ENCODE measurements around the gene KIAA0408.

Gene KIAA0408

GRCh38 chr6:127482325-127482724 lies 23.1 kb upstream of the KIAA0408 start:
- no peak for DNase-seq (ENCODE audit: low read depth, low spot score)
- no CpG with 5 or more reads among the region's 2 CpGs for WGBS (ENCODE audit: insufficient coverage, insufficient read length)
- Histone ChIP-seq H3K27me3 (ENCODE audit: control insufficient read depth, insufficient read depth, low read length) (no peaks in the 10 kb centered on the region), H3K4me3 (ENCODE audit: low read length) (no peak overlapping the region), H3K27ac (ENCODE audit: low read length) (no peak overlapping the region), H3K9me3 (ENCODE audit: control insufficient read depth, insufficient read depth, low read length) (no peaks in the 10 kb centered on the region), H3K4me1 (ENCODE audit: control insufficient read depth, insufficient read depth, low read length) (peaks cover 6% of the 10 kb centered on the region; the same call in 1 of the 2 replicates), H3K36me3 (ENCODE audit: control insufficient read depth, insufficient read depth, low read length) (no peaks in the 10 kb centered on the region)

GRCh38 chr6:127481628-127482027 lies 22.4 kb upstream of the KIAA0408 start:
- Histone ChIP-seq H3K4me3 (ENCODE audit: low read length) (no peak overlapping the region), H3K27me3 (ENCODE audit: control insufficient read depth, insufficient read depth, low read length) (no peaks in the 10 kb centered on the region), H3K36me3 (ENCODE audit: control insufficient read depth, insufficient read depth, low read length) (no peaks in the 10 kb centered on the region), H3K4me1 (ENCODE audit: control insufficient read depth, insufficient read depth, low read length) (peaks cover 4% of the 10 kb centered on the region; the same call in 1 of the 2 replicates), H3K27ac (ENCODE audit: low read length) (no peak overlapping the region), H3K9me3 (ENCODE audit: control insufficient read depth, insufficient read depth, low read length) (no peaks in the 10 kb centered on the region)
- DNase-seq (ENCODE audit: low read depth, low spot score), result no peak
- WGBS (ENCODE audit: insufficient coverage, insufficient read length), result no CpG with 5 or more reads among the region's 4 CpGs

- no peak for DNase-seq (ENCODE audit: low read depth, low spot score)
- Histone ChIP-seq H3K36me3 (ENCODE audit: control insufficient read depth, insufficient read depth, low read length) (no peaks in the 10 kb centered on the region), H3K9me3 (ENCODE audit: control insufficient read depth, insufficient read depth, low read length) (no peaks in the 10 kb centered on the region), H3K27me3 (ENCODE audit: control insufficient read depth, insufficient read depth, low read length) (no peaks in the 10 kb centered on the region), H3K4me3 (ENCODE audit: low read length) (no peak overlapping the region), H3K27ac (ENCODE audit: low read length) (no peak overlapping the region), H3K4me1 (ENCODE audit: control insufficient read depth, insufficient read depth, low read length) (peaks cover 3% of the 10 kb centered on the region; the same call in 1 of the 2 replicates)
- no CpG with 5 or more reads among the region's 2 CpGs for WGBS (ENCODE audit: insufficient coverage, insufficient read length)
Measured at GRCh38 chr6:127481111-127481510, 21.9 kb upstream of the KIAA0408 start.

- WGBS (ENCODE audit: insufficient coverage, insufficient read length), result no CpG with 5 or more reads among the region's 1 CpG
- H3K27me3 ChIP-seq (ENCODE audit: control insufficient read depth, insufficient read depth, low read length), result no peaks in the 10 kb centered on the region
- no peak for DNase-seq (ENCODE audit: low read depth, low spot score)
- no peak overlapping the region for H3K27ac ChIP-seq (ENCODE audit: low read length)
- H3K4me3 ChIP-seq (ENCODE audit: low read length), result no peak overlapping the region
- 0 out of 2 replicates have a peak, but pooled peaks cover 2% of the 10 kb centered on the region for H3K4me1 ChIP-seq (ENCODE audit: control insufficient read depth, insufficient read depth, low read length)
- H3K9me3 ChIP-seq (ENCODE audit: control insufficient read depth, insufficient read depth, low read length), result no peaks in the 10 kb centered on the region
- H3K36me3 ChIP-seq (ENCODE audit: control insufficient read depth, insufficient read depth, low read length), result peaks cover 9% of the 10 kb centered on the region
Measured at GRCh38 chr6:127477658-127478057, 18.5 kb upstream of the KIAA0408 start.

GRCh38 chr6:127475823-127476176 lies 16.6 kb upstream of the KIAA0408 start:
- H3K9me3 ChIP-seq (ENCODE audit: control insufficient read depth, insufficient read depth, low read length), result no peaks in the 10 kb centered on the region
- no peak for DNase-seq (ENCODE audit: low read depth, low spot score)
- H3K4me1 ChIP-seq (ENCODE audit: control insufficient read depth, insufficient read depth, low read length), result no peaks in the 10 kb centered on the region
- no peak overlapping the region for H3K4me3 ChIP-seq (ENCODE audit: low read length)
- H3K36me3 ChIP-seq (ENCODE audit: control insufficient read depth, insufficient read depth, low read length), result peaks cover 9% of the 10 kb centered on the region
- no CpG with 5 or more reads among the region's 34 CpGs for WGBS (ENCODE audit: insufficient coverage, insufficient read length)
- H3K27ac ChIP-seq (ENCODE audit: low read length), result no peak overlapping the region
- no peaks in the 10 kb centered on the region for H3K27me3 ChIP-seq (ENCODE audit: control insufficient read depth, insufficient read depth, low read length)

GRCh38 chr6:127475135-127475822 lies 16.1 kb upstream of the KIAA0408 start:
- Histone ChIP-seq H3K27me3 (ENCODE audit: control insufficient read depth, insufficient read depth, low read length) (no peaks in the 10 kb centered on the region), H3K36me3 (ENCODE audit: control insufficient read depth, insufficient read depth, low read length) (peaks cover 9% of the 10 kb centered on the region), H3K9me3 (ENCODE audit: control insufficient read depth, insufficient read depth, low read length) (no peaks in the 10 kb centered on the region), H3K4me3 (ENCODE audit: low read length) (no peak overlapping the region), H3K27ac (ENCODE audit: low read length) (no peak overlapping the region), H3K4me1 (ENCODE audit: control insufficient read depth, insufficient read depth, low read length) (no peaks in the 10 kb centered on the region)
- WGBS (ENCODE audit: insufficient coverage, insufficient read length), result no CpG with 5 or more reads among the region's 87 CpGs
- no peak for DNase-seq (ENCODE audit: low read depth, low spot score)

GRCh38 chr6:127471379-127472255 lies 12.4 kb upstream of the KIAA0408 start:
- no peak for DNase-seq (ENCODE audit: low read depth, low spot score)
- no peaks in the 10 kb centered on the region for H3K4me1 ChIP-seq (ENCODE audit: control insufficient read depth, insufficient read depth, low read length)
- H3K36me3 ChIP-seq (ENCODE audit: control insufficient read depth, insufficient read depth, low read length), result peaks cover 9% of the 10 kb centered on the region

GRCh38 chr6:127468936-127469335 lies 9.7 kb upstream of the KIAA0408 start:
- Histone ChIP-seq H3K27ac (ENCODE audit: low read length) (no peak overlapping the region), H3K9me3 (ENCODE audit: control insufficient read depth, insufficient read depth, low read length) (no peaks in the 10 kb centered on the region), H3K27me3 (ENCODE audit: control insufficient read depth, insufficient read depth, low read length) (no peaks in the 10 kb centered on the region), H3K4me3 (ENCODE audit: low read length) (no peak overlapping the region), H3K36me3 (ENCODE audit: control insufficient read depth, insufficient read depth, low read length) (no peaks in the 10 kb centered on the region; the same call in 1 of the 2 replicates), H3K4me1 (ENCODE audit: control insufficient read depth, insufficient read depth, low read length) (no peaks in the 10 kb centered on the region)
- no peak for DNase-seq (ENCODE audit: low read depth, low spot score)
- no CpG with 5 or more reads among the region's 2 CpGs for WGBS (ENCODE audit: insufficient coverage, insufficient read length)

More at GRCh38 chr6:127471379-127472255, 12.4 kb upstream of the KIAA0408 start:
- WGBS (ENCODE audit: insufficient coverage, insufficient read length), result 100% methylated on average over 1 of the region's 5 CpGs
- no peak overlapping the region for H3K4me3 ChIP-seq (ENCODE audit: low read length)
- no peaks in the 10 kb centered on the region for H3K27me3 ChIP-seq (ENCODE audit: control insufficient read depth, insufficient read depth, low read length)
- no peaks in the 10 kb centered on the region for H3K9me3 ChIP-seq (ENCODE audit: control insufficient read depth, insufficient read depth, low read length)
- H3K27ac ChIP-seq (ENCODE audit: low read length), result no peak overlapping the region

GRCh38 chr6:127466416-127466815 lies 7.2 kb upstream of the KIAA0408 start:
- no peak overlapping the region for H3K27ac ChIP-seq (ENCODE audit: low read length)

GRCh38 chr6:127464881-127465459 lies 5.8 kb upstream of the KIAA0408 start:
- no peaks in the 10 kb centered on the region for H3K9me3 ChIP-seq (ENCODE audit: control insufficient read depth, insufficient read depth, low read length)
- peak; percentile 54 for DNase-seq (ENCODE audit: low read depth, low spot score)
- no peak overlapping the region for H3K4me3 ChIP-seq (ENCODE audit: low read length)
- no peaks in the 10 kb centered on the region for H3K4me1 ChIP-seq (ENCODE audit: control insufficient read depth, insufficient read depth, low read length)
- no peaks in the 10 kb centered on the region for H3K27me3 ChIP-seq (ENCODE audit: control insufficient read depth, insufficient read depth, low read length)
- no CpG with 5 or more reads among the region's 3 CpGs for WGBS (ENCODE audit: insufficient coverage, insufficient read length)
- H3K36me3 ChIP-seq (ENCODE audit: control insufficient read depth, insufficient read depth, low read length), result no peaks in the 10 kb centered on the region; the same call in 1 of the 2 replicates
- H3K27ac ChIP-seq (ENCODE audit: low read length), result no peak overlapping the region

More at GRCh38 chr6:127466416-127466815, 7.2 kb upstream of the KIAA0408 start:
- Histone ChIP-seq H3K27me3 (ENCODE audit: control insufficient read depth, insufficient read depth, low read length) (no peaks in the 10 kb centered on the region), H3K9me3 (ENCODE audit: control insufficient read depth, insufficient read depth, low read length) (no peaks in the 10 kb centered on the region), H3K4me3 (ENCODE audit: low read length) (no peak overlapping the region), H3K36me3 (ENCODE audit: control insufficient read depth, insufficient read depth, low read length) (no peaks in the 10 kb centered on the region; the same call in 1 of the 2 replicates), H3K4me1 (ENCODE audit: control insufficient read depth, insufficient read depth, low read length) (no peaks in the 10 kb centered on the region)
- WGBS (ENCODE audit: insufficient coverage, insufficient read length), result no CpG with 5 or more reads among the region's 5 CpGs
- DNase-seq (ENCODE audit: low read depth, low spot score), result no peak
